ENCODE measurements around the gene ITLN1. TPM values are rescaled to one million over a fixed set of nuclear protein-coding genes. Genes with fewer than 3 reads are reported as not detected.

ITLN1 gene
- total RNA-seq, 1 donor from 2014 or later, result 2.2 TPM

DNA sequence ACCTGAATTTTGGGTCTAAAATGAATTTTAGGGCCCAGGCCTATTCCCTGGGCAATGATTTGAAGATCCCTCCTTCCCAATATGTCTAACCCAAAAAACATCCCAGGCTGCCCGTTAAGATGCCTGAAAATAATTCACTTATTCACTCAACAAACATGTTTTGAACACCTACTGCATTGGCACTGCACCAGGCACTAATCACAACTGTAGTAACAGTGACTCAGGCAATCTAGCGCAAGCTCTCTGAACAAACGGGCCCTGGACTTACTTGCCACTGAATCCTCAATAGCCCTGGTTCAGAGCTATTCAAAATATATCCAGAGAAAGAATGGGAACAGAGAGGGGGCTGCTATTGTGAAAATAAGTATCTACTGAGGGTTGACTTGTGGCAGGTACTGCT is 26.5 kb downstream of the ITLN1 start:
- DNase-seq (ENCODE audit: low spot score), result no peak

DNA sequence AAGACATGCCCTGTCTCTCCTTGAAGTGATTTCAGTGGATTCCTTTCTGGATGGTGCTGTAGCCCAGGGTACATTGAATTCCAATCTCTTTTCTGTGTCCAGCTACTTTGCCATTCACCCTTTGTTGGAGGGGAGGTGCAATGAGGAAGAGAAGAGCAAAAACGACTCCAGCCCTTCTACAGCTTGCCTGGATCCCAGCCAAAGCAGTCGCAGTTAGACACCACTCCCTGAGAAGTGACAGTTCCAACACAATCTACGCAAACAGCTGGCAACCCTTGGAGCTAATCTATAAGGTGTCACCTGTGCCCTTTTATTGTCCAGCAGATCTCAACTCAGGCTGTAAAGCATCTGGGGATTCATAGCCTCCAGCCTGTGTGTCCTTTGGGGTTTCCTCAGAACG is 26.9 kb downstream of the ITLN1 start:
- DNase-seq (ENCODE audit: low spot score), result peak; percentile 17

DNA sequence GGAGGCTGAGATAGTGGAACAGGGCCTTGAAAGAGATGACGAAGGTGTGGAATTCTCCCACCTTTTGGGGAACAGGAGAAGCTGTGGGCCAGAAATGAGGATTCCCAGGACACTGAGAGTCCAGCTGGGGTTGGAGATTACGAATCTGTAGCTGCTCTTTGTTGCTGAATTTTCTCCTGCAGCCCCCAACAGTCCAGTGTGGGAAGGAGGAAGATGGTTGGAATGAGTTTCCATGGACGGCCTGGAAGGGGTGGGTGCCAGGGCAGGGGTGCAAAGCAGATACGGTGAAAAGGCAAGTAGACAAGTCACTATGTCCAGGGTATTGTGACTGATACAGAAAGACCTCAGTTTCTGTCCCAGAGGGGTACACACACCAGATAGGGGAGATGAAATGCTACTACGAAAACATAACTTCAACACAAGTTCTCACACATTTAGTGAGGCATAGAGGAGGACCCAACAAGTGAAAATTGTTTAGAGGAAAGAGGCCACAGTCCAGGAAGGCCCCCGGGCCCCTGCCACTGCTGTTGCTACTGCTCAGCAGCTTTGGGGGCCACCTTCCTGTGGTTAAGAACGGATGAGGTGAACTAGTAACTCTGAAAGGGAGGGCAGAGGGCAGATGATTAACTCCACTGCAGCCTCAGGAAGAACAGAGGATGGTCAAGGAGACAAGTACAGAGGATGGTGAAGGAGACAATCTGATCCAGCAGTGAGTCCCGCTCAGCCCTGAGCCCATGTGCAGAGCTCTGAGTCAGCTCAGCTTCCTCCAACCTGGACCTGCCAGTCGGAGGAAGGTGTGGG is 29.6 kb downstream of the ITLN1 start:
- DNase-seq (ENCODE audit: low spot score), result no peak

DNA sequence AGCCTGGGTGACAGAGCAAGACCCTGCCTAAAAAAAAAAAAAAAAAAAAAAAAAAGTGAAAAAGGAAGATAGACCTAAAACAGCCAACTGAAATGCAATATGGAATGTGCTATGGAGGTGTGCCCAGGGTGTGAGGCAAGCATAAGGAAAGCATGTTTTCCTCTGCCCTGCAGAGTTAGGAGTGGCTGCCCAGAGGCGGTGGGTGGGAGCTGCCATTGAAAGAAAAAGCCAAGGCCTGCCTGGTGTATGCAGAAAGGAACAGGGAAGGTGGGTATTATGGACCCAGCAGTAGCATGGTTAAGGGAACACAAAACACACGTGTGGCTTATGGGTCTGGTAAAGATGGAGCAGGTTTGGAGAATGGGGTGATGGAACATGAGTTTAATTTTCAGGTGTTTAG is 31.2 kb downstream of the ITLN1 start:
- DNase-seq (ENCODE audit: low spot score), result no peak

DNA sequence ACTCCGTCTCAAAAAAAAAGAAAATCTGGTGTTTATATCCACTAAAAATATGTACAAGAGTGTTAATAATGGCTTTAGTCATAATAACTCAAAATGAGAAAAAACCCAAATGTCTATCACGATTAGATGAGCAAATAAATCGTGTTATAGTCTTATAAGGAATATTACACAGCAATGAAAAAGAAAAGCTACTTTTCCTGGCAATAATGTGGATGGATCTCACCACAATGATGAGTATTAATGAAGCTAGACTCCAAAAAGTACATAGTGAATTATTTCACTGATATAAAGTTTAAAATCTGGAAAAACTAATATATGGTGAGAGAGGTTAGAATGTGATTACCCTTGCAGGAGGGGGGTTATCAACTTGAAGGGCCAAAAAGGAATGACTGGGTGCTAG is 32.0 kb downstream of the ITLN1 start:
- no peak for DNase-seq (ENCODE audit: low spot score)

DNA sequence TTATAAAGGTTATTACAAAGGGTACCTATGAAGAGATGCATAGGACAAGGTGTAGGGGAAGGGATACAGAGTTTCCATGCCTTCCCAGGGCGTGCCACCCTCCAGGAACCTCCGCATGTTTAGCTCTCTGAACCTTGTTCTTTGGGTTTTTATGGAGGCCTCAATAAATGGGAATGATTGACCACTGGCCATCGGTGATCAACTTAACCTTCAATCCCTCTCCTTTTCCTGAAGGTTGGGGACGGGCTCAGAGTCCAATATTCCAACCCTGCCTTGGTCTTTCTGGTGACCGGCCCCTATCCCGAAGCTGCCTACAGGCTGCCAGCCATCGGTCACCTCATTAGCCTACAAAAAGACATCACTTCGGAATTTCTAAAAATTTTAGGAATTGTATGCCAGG is 34.0 kb downstream of the ITLN1 start:
- no peak for DNase-seq (ENCODE audit: low spot score)

DNA sequence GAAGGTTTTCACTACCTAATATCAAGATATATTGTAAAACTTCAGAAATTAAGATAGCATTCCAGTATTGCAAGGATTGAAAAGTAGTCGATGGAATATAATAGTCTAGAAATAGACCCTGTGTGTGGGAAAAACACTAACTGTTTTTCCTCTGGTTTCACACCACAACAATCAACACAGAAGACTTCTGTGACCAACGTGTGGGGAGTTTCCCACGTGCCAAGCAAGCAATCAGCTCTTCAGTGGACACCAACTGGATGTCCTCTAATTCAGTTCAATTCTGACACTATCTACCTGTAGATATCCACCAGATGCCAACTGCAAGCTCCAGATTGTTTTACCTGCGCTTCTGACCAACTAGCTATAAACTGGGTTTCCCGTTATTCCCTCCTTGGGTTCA is 34.4 kb downstream of the ITLN1 start:
- DNase-seq (ENCODE audit: low spot score), result no peak

DNA sequence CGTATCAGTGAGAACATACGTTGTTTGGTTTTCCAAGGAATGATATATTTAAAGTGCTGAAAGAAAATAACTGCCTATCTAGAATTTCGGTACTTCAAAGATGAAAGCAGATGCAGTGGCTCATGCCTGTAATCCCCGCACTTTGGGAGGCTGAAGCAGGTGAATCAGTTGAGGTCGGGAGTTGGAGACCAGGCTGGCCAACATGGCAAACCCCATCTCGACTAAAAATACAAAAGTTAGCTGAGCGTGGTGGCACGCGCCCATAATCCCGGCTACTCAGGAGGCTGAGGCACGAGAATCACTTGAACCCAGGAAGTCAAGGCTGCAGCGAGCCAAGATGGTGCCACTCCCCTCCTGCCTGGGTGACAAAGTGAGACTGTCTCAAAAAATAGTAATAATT is 38.7 kb downstream of the ITLN1 start:
- no peak for DNase-seq (ENCODE audit: low spot score)

DNA sequence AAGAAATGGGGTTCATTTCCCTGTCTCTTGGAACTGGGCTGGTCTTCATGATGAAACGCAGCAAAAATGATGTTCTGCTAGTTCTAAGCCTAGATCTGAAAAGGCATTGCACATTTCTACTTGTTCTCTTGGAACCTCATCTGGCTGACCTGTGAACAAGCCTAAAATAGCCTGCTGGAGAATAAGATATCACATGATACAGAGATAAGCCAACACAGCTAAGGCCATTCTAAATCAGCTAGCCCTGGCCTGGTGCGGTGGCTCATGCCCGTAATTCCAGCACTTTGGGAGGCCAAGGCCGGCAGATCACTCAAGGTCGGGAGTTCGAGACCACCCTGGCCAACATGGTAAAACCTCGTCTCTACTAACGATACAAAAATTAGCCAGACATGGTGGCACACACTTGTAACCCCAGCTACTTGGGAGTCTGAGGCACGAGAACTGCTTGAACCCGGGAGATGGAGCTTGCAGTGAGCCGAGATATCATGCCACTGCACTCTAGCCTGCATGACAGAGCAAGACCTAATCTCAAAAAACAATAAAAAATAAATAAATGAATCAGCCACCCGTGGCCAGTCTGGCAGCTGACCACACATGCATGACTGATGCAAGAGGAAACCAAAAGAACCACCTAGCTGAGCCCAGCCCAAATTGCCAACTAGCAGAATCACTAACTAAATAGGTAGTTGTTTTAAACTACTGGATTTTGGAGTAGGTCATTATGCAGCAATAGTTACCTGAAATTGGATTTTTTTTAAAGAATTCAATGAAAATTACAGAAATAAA is 40.3 kb downstream of the ITLN1 start:
- no peak for DNase-seq (ENCODE audit: low spot score)

DNA sequence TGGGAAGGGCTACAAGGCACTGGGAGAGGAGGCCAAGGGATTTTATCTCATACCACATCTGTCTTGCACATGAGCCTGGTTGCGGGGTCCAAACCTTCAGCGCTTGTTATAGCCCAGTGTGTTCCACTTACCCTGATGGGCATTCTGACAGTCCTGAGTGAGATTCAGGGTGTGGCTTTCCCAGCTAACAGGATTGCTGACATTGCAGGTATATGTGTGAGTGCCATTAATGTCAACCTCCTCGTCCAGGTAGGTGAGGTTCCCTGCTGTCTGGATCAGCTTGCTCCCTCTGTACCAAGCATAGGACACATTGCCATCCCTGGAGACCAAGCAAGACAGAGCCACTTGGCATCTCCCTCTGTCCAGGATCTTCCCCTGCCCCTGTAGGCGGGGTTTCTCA is 43.9 kb downstream of the ITLN1 start:
- no peak for DNase-seq (ENCODE audit: low spot score)

DNA sequence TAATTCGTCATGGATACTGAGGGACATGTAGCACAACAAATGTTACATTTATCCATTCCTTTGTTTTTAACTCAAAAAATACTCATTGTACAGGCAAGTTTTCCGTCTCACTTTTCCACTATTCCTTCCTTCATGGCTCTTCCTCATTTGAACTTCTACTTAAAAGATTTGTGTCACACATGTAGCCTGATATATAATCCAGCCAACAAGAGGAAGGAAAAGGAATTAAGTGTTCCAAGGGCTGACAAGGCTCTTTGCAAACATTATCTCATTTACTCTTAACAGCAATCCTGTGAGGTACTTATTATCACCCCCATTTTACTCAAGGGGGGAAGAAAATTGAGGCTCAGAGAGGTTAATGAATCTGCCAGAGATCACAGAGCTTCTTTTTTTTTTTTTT is 45.2 kb downstream of the ITLN1 start:
- DNase-seq (ENCODE audit: low spot score), result no peak

DNA sequence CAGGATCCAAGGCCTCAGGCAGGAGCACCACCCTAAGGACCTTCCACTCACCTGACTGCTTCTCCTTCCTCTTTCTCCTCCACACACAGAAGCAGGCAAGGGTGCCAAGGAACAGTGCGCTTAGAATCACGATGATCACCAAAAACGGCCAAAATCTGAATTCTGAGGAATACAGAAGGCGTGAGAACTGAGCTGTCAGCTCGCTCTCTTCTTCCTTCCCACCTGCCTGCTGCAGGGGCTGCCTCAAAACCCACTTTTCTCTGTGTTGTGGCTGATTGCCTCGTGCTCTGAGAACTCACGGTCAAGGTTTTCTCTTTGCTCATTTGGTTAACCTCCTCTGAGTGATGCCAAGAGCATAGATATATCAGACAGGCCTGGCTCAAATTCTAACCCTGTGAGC is 46.1 kb downstream of the ITLN1 start:
- DNase-seq (ENCODE audit: low spot score), result no peak

DNA sequence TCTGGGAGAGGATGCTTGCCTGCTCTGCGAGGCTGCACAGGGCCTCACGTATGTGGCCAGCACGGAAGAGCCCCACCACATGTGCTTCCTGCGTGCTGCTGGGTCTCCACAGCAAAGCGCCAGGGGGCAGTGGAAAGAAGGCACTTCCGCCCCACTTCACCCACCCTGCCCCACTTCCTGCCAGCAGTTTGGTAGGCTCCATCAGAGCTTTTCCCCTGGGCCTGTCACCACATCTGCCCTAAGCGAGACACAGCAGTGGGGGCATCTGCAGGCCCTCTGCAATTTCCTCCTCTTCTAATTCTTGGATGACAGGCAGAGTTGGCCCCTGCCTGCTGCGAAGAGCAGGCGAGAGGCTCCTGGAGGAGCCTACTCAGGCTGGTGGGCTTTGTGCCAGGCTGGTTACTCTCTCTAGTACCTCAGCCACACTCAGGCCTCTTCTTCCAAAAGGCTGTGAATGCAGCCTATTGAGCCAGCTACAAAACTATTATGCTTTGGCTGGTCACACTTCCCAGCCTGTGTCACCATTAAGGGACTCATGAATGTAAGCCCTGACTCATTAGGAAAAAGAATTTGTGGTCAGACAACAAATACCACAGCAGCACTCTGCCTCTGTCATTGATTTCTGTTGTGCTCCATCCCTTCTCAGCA is 47.3 kb downstream of the ITLN1 start:
- peak; percentile 28 for DNase-seq (ENCODE audit: low spot score)

DNA sequence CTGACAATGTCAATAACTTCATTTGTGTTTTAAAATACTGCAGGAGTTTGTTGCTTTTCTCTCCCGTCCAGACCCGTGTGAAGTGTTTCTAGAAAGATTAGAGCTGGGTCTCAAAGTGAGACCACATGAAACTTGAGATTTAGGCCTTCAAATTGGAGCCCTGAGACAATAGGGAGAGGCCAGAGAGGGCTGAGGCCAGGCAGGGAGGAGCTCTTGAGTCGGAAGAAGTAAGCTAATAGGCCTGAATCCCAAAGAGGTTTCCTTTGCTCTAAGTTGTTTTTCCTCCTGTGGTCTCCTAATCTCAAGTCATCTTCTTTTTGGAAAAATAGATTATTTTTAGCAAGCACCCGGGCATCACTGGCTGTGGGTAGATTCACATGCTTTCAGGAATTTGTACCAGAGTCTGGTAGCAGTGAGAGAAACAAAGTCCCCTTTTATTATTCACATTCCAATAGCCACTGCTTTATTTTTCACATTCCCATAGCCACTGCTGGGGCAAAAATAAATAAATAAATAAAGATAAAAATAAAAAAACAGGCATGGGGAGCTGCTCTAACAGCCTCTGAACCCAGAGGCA is 47.9 kb downstream of the ITLN1 start:
- DNase-seq (ENCODE audit: low spot score), result no peak

DNA sequence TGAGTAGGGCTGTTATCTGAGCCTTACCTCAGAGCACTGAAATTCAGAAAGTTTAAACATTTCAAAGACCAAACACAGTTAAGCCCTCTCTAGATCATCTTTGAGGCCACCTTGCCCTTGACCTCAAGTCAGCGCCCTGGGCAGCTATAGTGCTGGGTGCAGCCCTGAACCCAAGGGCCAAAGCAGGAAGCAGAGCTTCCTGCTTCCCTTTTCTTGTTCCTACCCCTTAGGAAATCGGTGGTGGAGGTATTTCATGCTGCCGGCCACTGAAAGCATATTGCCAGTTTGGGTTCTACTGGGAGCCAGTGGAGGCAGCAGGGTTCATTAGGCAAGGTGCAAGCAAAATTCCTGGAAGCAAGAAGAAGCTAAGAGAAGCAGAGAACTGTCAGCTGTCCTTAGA is 48.4 kb downstream of the ITLN1 start:
- no peak for DNase-seq (ENCODE audit: low spot score)

DNA sequence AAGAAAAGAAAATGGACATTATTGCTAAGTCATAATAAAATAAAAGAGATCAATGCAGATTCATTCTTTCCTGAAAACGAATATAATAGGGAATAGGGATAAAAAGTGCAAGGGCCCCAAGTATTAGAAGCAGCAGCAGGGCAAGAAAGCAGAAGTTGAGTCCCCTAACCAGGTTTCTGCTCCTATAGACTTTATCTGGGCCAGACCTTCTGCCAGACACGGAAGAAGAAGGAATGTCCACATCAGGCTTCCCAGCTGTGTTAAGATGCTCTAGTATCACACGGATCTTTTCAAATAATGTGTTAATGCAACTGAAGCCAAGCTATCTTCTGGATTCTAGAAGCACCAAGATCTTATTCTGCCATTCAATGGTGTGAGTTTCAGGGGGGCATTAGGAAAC is 49.2 kb downstream of the ITLN1 start:
- DNase-seq (ENCODE audit: low spot score), result no peak

DNA sequence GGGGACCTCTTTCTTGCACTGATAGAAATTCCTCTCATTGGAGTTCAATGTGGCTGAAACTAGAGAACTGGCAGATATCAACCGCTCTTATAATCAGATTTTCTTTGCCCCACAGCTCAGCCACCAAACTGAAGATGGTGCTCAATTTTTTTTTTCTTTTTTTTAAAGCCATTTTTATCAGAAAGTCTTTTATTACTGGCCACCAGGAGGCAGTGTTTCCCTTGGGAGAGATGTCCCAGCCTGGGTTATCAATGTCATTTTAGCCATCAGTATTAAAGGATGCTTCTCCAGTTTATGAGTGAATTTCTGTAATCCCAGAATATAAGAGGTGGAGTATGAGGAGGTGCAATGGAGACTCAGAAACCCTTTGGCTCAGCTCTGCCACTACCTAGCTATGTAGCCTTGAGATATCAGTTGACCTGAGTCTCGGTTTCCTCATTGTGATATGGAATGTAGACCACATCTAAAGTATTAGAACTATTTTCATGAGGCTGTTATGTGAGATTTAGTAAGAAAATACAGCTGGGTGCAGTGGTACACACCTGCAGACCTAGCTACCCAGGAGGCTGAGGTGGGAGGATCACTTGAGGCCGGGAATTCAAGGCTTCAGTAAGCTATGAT is 49.9 kb downstream of the ITLN1 start:
- DNase-seq (ENCODE audit: low spot score), result peak; percentile 59

DNA sequence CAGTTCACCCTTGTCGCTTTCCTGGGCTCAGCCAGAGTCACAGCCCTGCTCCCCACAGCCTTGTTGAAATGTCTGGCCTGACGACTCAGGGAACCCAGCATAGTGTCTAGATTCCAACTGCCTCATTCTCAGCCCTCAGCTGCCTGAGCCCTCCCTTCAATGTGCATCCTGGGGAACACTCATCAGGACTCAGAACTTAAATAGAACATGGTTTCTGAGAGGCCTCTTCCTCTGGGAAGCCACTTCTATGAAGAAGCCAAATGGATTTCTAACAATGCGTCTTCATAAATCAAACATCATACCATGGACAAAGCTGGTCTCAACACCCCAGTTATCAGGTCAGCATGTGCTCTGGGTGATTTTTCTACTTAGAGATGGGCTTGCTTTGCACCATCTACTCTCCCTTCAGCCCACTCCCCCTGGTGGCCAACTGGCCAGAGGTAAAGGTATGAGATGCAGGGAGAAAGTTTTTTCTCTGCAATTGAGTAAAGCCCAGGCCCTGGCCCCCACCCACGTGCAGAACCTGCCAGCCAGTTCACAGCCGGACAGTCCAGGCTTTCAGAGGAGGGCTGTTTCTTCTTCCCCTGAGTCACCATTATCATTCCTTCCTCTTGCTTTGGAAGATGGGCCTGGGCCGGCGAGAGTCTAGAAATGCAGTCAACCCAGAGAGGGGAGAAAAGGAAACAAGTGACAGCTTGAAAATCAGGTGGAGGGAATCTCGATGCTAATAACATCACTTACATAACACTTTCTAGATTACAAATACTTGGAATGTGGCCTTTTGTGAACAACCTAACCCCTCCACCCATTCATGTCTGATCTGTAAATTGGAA is 54.4 kb downstream of the ITLN1 start:
- DNase-seq (ENCODE audit: low spot score), result peak; percentile 76

DNA sequence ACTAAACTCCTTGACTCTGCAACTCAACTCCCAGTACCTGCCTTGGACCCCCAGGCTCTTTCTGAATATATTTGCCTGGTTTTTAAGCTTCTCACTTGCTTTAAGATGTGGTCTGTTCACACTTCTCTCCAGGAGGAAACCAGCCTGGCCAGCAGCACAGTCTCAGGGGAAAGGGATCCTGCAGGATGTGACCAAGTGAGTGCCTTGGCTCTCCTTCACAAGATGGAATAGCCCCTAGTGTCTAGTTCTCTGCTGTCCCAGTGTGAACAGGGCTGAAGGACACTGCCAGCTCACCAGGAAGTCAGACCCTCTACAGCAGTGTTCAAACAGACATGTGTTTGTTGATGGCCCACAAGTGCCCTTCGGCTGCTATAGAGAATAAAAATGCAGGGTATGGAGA is 55.2 kb downstream of the ITLN1 start:
- no peak for DNase-seq (ENCODE audit: low spot score)

DNA sequence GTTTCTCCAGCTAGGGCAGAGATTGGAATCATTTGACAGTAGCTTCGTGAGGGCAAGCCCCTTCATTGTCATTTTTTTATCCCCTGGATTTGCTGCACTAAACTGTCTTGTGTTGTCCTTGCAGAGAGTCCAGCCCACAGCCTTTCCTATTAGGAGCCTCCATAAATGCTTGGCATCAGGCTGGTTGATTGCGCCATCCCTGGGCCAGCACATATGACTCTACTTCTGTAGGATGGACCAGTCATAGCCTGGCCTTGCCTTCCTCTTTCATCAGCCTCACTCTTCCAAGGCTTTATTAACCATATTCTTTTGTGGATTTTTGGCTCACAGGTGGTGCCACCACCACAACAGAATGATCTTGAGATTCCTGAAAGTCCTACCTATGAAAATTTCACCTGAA is 57.6 kb downstream of the ITLN1 start:
- DNase-seq (ENCODE audit: low spot score), result no peak

DNA sequence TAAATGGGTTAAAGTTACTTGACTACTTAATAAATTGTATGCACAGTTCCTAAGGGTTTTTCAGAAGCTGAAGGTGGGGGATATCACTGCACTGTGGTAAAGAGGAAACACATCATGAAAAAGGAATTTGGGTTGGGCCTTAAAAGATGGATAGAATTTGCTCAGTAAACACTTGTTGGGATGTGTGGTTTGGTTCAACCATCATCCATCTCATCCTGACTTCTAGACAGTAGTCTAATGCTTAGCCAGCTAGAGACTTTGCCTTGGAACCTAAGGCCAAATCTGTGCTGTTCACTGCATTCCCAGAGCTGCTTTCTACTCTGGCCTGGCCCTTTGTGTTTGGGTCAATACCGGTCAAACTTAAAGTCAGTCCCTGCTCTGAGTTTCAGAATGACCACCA is 58.4 kb downstream of the ITLN1 start:
- DNase-seq (ENCODE audit: low spot score), result no peak

Measured in umbilical cord (tissue), 2 donors.